ENCODE results near the gene FAM43B.

Gene FAM43B

DNA sequence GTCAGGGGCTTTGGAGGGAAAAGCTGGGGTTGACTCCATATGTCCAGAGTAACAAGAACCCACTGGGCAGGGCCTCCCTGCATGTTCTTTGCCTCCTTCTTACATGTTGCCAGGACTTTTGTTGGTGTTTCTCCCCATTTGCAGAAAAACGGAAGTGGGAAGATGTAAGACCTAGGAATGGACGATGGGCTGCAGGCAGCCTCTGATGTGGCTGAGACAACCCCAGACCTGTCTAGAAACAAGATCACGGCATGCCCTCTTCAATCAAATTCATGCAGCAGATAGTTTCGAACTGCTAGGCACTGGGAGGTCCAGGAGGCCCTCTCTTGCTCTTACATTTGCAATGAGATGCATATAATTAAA lies 3.4 kb downstream of the FAM43B start:
- Mint-ChIP-seq H3K36me3 (ENCODE audit: low read depth) (no peaks in the 10 kb centered on the region), H3K9me3 (no peaks in the 10 kb centered on the region), H3K4me1 (peaks cover 26% of the 10 kb centered on the region), H3K4me3 (peak overlapping the region in 2 of 3 experiments; percentile 23 to 87), H3K27me3 (ENCODE audit: low read depth) (peaks cover 45% of the 10 kb centered on the region), H3K27ac (no peak overlapping the region)
- TF ChIP-seq, protein P1, sequence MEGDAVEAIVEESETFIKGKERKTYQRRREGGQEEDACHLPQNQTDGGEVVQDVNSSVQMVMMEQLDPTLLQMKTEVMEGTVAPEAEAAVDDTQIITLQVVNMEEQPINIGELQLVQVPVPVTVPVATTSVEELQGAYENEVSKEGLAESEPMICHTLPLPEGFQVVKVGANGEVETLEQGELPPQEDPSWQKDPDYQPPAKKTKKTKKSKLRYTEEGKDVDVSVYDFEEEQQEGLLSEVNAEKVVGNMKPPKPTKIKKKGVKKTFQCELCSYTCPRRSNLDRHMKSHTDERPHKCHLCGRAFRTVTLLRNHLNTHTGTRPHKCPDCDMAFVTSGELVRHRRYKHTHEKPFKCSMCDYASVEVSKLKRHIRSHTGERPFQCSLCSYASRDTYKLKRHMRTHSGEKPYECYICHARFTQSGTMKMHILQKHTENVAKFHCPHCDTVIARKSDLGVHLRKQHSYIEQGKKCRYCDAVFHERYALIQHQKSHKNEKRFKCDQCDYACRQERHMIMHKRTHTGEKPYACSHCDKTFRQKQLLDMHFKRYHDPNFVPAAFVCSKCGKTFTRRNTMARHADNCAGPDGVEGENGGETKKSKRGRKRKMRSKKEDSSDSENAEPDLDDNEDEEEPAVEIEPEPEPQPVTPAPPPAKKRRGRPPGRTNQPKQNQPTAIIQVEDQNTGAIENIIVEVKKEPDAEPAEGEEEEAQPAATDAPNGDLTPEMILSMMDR (IDR thresholded peaks at IDR 0.05; ENCODE audit: unreplicated experiment in 3 of 3) = no peak

DNA sequence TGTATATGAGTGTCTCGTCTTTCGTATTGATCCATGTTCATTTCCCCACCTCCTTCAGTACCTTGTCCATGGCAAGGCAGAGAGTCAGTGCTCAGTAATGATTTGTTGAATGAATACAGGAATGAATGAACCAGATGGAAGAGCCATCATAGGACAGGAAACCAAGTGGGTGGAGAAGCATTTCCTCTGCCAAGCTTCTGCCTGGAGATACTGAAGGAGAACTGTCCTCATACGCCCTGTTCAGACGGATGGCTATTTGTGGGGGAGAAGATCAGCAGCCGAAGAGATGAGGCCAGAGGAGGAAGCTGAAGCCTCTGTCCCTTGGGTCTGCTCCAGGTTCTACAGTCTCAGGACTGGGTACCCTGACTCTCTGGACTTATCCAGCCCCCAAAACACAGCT lies 5.8 kb downstream of the FAM43B start:
- Mint-ChIP-seq H3K36me3 (ENCODE audit: low read depth) (no peaks in the 10 kb centered on the region), H3K9me3 (no peaks in the 10 kb centered on the region), H3K27ac (no peak overlapping the region), H3K4me3 (no peak overlapping the region), H3K27me3 (ENCODE audit: low read depth) (peaks cover 40% of the 10 kb centered on the region), H3K4me1 (peaks cover 19% of the 10 kb centered on the region)
- TF ChIP-seq, protein P1 (IDR thresholded peaks at IDR 0.05; ENCODE audit: unreplicated experiment in 3 of 3) = no peak

DNA sequence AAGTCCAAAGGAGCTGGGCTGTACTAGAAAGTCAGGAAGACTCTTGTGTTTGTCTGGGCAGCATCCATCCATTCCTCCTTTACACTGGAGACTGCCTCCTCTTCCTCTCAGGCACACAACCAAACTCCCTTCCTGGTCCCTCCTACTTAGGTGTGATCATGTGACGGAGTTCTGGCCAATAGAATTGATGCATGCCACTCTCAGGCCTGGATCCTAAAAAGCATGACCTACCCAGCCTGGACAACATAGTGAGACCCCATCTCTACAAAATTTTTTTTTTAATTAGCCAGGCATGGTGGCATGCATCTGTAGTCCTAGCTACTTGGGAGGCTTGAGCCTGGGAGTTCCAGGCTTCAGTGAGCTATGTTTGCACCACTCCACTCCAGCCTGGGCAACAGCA lies 8.6 kb downstream of the FAM43B start:
- Mint-ChIP-seq H3K27ac (no peak overlapping the region), H3K36me3 (ENCODE audit: low read depth) (no peaks in the 10 kb centered on the region), H3K4me3 (no peak overlapping the region), H3K9me3 (no peaks in the 10 kb centered on the region), H3K4me1 (no peaks in the 10 kb centered on the region), H3K27me3 (ENCODE audit: low read depth) (peaks cover 18% of the 10 kb centered on the region)
- TF ChIP-seq, protein P1 (IDR thresholded peaks at IDR 0.05; ENCODE audit: unreplicated experiment in 3 of 3) = no peak

DNA sequence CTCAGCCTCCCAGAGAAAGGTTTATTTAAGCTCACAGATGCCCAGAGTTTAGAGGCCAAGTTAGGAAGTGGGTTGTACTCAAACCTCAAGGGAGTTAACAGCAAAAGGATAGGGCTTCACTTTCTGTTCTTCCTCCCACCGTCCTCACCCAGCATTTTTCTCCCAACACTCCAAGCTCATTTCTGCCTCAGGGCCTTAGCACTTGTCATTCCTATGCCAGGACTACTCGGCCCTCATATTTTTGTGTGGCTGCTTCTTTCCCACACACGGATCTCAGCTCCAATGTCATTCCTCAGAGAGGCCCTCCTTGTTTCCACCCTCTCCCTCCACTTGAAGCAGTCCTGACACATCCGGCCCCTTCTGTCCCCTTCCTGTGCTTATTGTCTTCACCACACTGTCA lies 12.9 kb downstream of the FAM43B start:
- no peak overlapping the region for H3K27ac Mint-ChIP-seq
- peaks cover 29% of the 10 kb centered on the region for H3K27me3 Mint-ChIP-seq (ENCODE audit: low read depth)
- TF ChIP-seq, protein P1 (IDR thresholded peaks at IDR 0.05; ENCODE audit: unreplicated experiment in 3 of 3) = no peak
- H3K4me1 Mint-ChIP-seq = no peaks in the 10 kb centered on the region
- no peaks in the 10 kb centered on the region for H3K9me3 Mint-ChIP-seq
- H3K4me3 Mint-ChIP-seq = no peak overlapping the region
- no peaks in the 10 kb centered on the region for H3K36me3 Mint-ChIP-seq (ENCODE audit: low read depth)

DNA sequence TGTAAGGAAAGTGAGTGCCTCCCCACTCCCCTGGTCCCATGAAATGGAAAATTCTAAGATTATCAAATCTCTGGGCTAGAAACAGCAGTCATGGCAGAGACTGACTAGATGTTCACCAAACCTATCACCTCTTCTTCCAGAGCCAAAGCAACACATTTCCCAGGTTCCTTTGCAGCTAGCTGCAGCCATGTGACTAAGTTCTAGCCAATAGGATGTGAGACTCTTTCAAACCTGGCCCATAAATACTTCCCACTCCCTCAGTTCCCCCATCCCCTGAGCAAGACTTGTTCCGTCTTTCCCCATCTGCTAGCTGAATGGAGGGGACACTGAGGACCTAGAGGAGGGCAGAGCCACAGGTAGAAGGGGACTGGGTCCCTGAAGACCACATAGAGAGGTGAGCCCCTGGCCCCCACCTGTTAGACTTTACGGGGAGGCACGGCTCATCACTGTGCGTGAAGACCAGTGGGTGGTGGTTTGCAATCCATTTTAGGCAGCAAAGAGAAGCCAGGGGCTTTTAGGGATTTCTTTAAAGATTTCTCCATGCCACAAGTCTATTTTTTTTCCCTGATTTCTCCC lies 17.2 kb downstream of the FAM43B start:
- Mint-ChIP-seq H3K4me1 (no peaks in the 10 kb centered on the region), H3K9me3 (peaks cover 5% of the 10 kb centered on the region), H3K27ac (no peak overlapping the region), H3K27me3 (ENCODE audit: low read depth) (peaks cover 27% of the 10 kb centered on the region), H3K36me3 (ENCODE audit: low read depth) (no peaks in the 10 kb centered on the region), H3K4me3 (no peak overlapping the region)
- TF ChIP-seq, protein P1 (IDR thresholded peaks at IDR 0.05; ENCODE audit: unreplicated experiment in 3 of 3) = no peak

DNA sequence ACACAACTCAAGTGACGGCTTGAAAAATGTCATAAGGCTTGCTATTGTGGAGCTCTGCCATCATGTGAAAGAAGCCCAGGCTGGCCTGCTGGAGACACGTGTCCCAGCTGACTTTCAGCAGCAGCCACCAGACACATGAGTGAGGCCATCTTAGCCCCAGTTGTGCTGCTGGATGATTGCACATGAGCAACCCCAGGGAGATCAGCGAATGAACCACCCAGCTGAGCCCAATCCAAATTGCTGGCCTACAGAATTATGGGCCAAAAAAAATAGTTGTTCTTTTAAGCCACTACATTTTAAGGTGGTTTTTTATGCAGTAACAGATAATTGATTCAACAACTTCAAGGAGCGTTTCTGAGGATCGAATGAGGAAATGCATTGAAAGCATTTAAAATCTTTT lies 19.1 kb downstream of the FAM43B start:
- Mint-ChIP-seq H3K4me3 (no peak overlapping the region), H3K27me3 (ENCODE audit: low read depth) (peaks cover 23% of the 10 kb centered on the region), H3K27ac (no peak overlapping the region), H3K4me1 (no peaks in the 10 kb centered on the region), H3K36me3 (ENCODE audit: low read depth) (no peaks in the 10 kb centered on the region), H3K9me3 (peaks cover 5% of the 10 kb centered on the region)
- TF ChIP-seq, protein P1 (IDR thresholded peaks at IDR 0.05; ENCODE audit: unreplicated experiment in 3 of 3) = no peak

All from nephron (organoid).